IMR-90 (cell line): ENCODE measurements around the gene OPA3. TPM values are rescaled to one million over a fixed set of nuclear protein-coding genes. Genes with fewer than 3 reads are reported as not detected.

Experiments
- ATAC-seq: fragments of 200-7000 bp; cut with Tn5 transposase; 2 replicates; pipeline ENCODE4 v1.9.1; 2020; ENCODE audit warnings: low read depth, mild to moderate bottlenecking, moderate library complexity
- BruUV-seq: library from RNA; stranded (reverse); fragments of 400-500 nt; replicated peaks from 2 replicates; lab custom pipeline; 2021; lab: Mats Ljungman, UMichigan
- CTCF ChIA-PET: fragments of 300-600 bp; formaldehyde crosslinking; extraction: SDS; loops from one replicate; lab custom pipeline; 2021; ENCODE audit warnings: antibody characterized with exemption; lab: Yijun Ruan, JAX
- POLR2A ChIA-PET: fragments of 300-600 bp; sonication (Branson Sonifier 250); formaldehyde crosslinking; loops from one replicate; lab custom pipeline; 2022; ENCODE audit warnings: antibody characterized with exemption; ENCODE audit not compliant: unreplicated experiment; lab: Charles Lee
- DNase-seq: peaks from one replicate; pipeline ENCODE4 v3.0.0; 2013
- H2AFZ ChIP-seq: replicated peaks from 2 replicates; pipeline ENCODE3; 2013; ENCODE audit warnings: low read length, mild to moderate bottlenecking; ENCODE audit not compliant: poor library complexity
- H2AK5ac ChIP-seq: 2 replicates; pipeline ENCODE4 v1.6.1; 2013; ENCODE audit warnings: low read depth, low read length, inconsistent platforms
- H2AK9ac ChIP-seq: replicated peaks from 2 replicates; pipeline ENCODE3; 2013; ENCODE audit warnings: mild to moderate bottlenecking, low read depth, low read length, moderate library complexity; ENCODE audit not compliant: poor library complexity
- H2BK120ac ChIP-seq: 2 replicates; pipeline ENCODE4 v1.6.1; 2013; ENCODE audit warnings: low read depth, low read length, inconsistent platforms
- H2BK15ac ChIP-seq: 3 replicates; pipeline ENCODE4 v1.6.1; 2013; ENCODE audit warnings: low read depth, low read length, inconsistent platforms
- H2BK20ac ChIP-seq: 2 replicates; pipeline ENCODE4 v1.6.1; 2013; ENCODE audit warnings: low read depth, mild to moderate bottlenecking, inconsistent platforms, low read length, moderate library complexity
- H2BK5ac ChIP-seq: 2 replicates; pipeline ENCODE4 v1.6.1; 2013; ENCODE audit warnings: mild to moderate bottlenecking, low read depth, low read length, inconsistent platforms; ENCODE audit not compliant: poor library complexity, severe bottlenecking
- H3K14ac ChIP-seq: replicated peaks from 2 replicates; pipeline ENCODE4 v1.6.1; 2013; ENCODE audit warnings: low read depth, low read length, inconsistent platforms
- H3K18ac ChIP-seq: 2 replicates; pipeline ENCODE4 v1.6.1; 2013; ENCODE audit warnings: low read depth, low read length, control low read depth
- H3K23ac ChIP-seq: 2 replicates; pipeline ENCODE4 v1.6.1; 2013; ENCODE audit warnings: low read depth, low read length, inconsistent platforms
- H3K27ac ChIP-seq: 2 replicates; pipeline ENCODE4 v1.5.1; 2013; ENCODE audit warnings: mild to moderate bottlenecking, control low read depth, low read length; ENCODE audit not compliant: insufficient read depth
- H3K27me3 ChIP-seq: 2 replicates; pipeline ENCODE4 v1.6.1; 2013; ENCODE audit warnings: low read length; ENCODE audit not compliant: control insufficient read depth, insufficient read depth
- H3K36me3 ChIP-seq: 2 replicates; pipeline ENCODE4 v1.6.1; 2013; ENCODE audit warnings: low read length, mixed read lengths; ENCODE audit not compliant: control insufficient read depth, insufficient read depth
- H3K4ac ChIP-seq: 2 replicates; pipeline ENCODE4 v1.6.1; 2013; ENCODE audit warnings: low read depth, low read length, inconsistent platforms
- H3K4me1 ChIP-seq: 2 replicates; pipeline ENCODE4 v1.6.1; 2013; ENCODE audit warnings: low read length, mixed read lengths; ENCODE audit not compliant: control insufficient read depth, insufficient read depth
- H3K4me2 ChIP-seq: 2 replicates; pipeline ENCODE4 v1.6.1; 2013; ENCODE audit warnings: low read depth, mild to moderate bottlenecking, control low read depth, low read length, moderate library complexity
- H3K4me3 ChIP-seq: 2 replicates; pipeline ENCODE4 v1.5.1; 2013; ENCODE audit warnings: low read depth, mild to moderate bottlenecking, control low read depth, low read length, moderate library complexity; ENCODE audit not compliant: insufficient read depth
- H3K56ac ChIP-seq: 2 replicates; pipeline ENCODE4 v1.6.1; 2013; ENCODE audit warnings: low read length, inconsistent platforms; ENCODE audit not compliant: insufficient read depth; ENCODE audit errors: extremely low read depth
- H3K79me1 ChIP-seq, 2 experiments: 2 replicates each; pipeline ENCODE4 v1.6.1; 2013; ENCODE audit warnings: low read length in 2 of 2, inconsistent platforms in 1 of 2, low read depth in 1 of 2
- H3K9ac ChIP-seq: 2 replicates; pipeline ENCODE4 v1.6.1; 2013; ENCODE audit warnings: low read depth, low read length, control low read depth
- H3K9me1 ChIP-seq: 2 replicates; pipeline ENCODE4 v1.6.1; 2013; ENCODE audit warnings: low read length, inconsistent platforms; ENCODE audit not compliant: insufficient read depth
- H3K9me3 ChIP-seq: 2 replicates; pipeline ENCODE4 v1.6.1; 2013; ENCODE audit warnings: low read length; ENCODE audit not compliant: control insufficient read depth, insufficient read depth
- H4K20me1 ChIP-seq: 2 replicates; pipeline ENCODE4 v1.6.1; 2013; ENCODE audit warnings: low read length, inconsistent platforms; ENCODE audit not compliant: insufficient read depth
- H4K5ac ChIP-seq: 2 replicates; pipeline ENCODE4 v1.6.1; 2013; ENCODE audit warnings: mild to moderate bottlenecking, low read depth, low read length, control low read depth
- H4K8ac ChIP-seq, 2 experiments: 2 replicates each; pipeline ENCODE4 v1.6.1; 2013; ENCODE audit warnings: low read depth in 2 of 2, low read length in 2 of 2, control low read depth in 1 of 2, inconsistent platforms in 1 of 2
- H4K91ac ChIP-seq: 2 replicates; pipeline ENCODE4 v1.6.1; 2013; ENCODE audit warnings: low read depth, low read length, inconsistent platforms; ENCODE audit not compliant: insufficient read depth
- BHLHE40 ChIP-seq: fragments of 150-350 bp; IDR thresholded peaks from 2 replicates; pipeline ENCODE4 v1.6.1; 2016; ENCODE audit warnings: mild to moderate bottlenecking, low read depth, low read length
- CEBPB ChIP-seq: IDR thresholded peaks from 2 replicates; pipeline ENCODE4 v1.6.1; 2012; ENCODE audit warnings: low read depth, low read length, improper control_type of control experiment
- CHD1 ChIP-seq: IDR thresholded peaks from 2 replicates; pipeline ENCODE4 v1.6.1; 2012; ENCODE audit warnings: low read depth, low read length, improper control_type of control experiment
- FOS ChIP-seq: fragments of 150-350 bp; IDR thresholded peaks from 2 replicates; pipeline ENCODE4 v1.6.1; 2016; ENCODE audit warnings: low read depth, low read length
- MAFK ChIP-seq: IDR thresholded peaks from 2 replicates; pipeline ENCODE4 v1.6.1; 2012; ENCODE audit warnings: low read depth, low read length, improper control_type of control experiment
- MAZ ChIP-seq: IDR thresholded peaks from 2 replicates; pipeline ENCODE4 v1.6.1; 2012; ENCODE audit warnings: low read depth, mild to moderate bottlenecking, low read length, improper control_type of control experiment, moderate library complexity, borderline replicate concordance
- MXI1 ChIP-seq: IDR thresholded peaks from 2 replicates; pipeline ENCODE4 v1.6.1; 2012; ENCODE audit warnings: low read depth, mild to moderate bottlenecking, low read length, moderate library complexity, borderline replicate concordance
- NFE2L2 ChIP-seq: fragments of 150-350 bp; IDR thresholded peaks from 2 replicates; pipeline ENCODE4 v1.6.1; 2016; ENCODE audit warnings: low read depth, mild to moderate bottlenecking, low read length
- POLR2A ChIP-seq: IDR thresholded peaks from 2 replicates; pipeline ENCODE4 v1.6.1; 2012; ENCODE audit warnings: mild to moderate bottlenecking, low read depth, low read length
- RAD21 ChIP-seq: IDR thresholded peaks from 2 replicates; pipeline ENCODE4 v1.6.1; 2012; ENCODE audit warnings: low read length, improper control_type of control experiment
- RCOR1 ChIP-seq: IDR thresholded peaks from 2 replicates; pipeline ENCODE4 v1.6.1; 2012; ENCODE audit warnings: mild to moderate bottlenecking, low read length, improper control_type of control experiment; ENCODE audit not compliant: insufficient replicate concordance
- RFX5 ChIP-seq: IDR thresholded peaks from 2 replicates; pipeline ENCODE4 v1.8.0; 2012; ENCODE audit warnings: low read depth, mild to moderate bottlenecking, low read length, moderate library complexity
- SMC3 ChIP-seq: fragments of 150-350 bp; IDR thresholded peaks from 2 replicates; pipeline ENCODE4 v1.6.1; 2016; ENCODE audit warnings: low read depth, mild to moderate bottlenecking, antibody characterized with exemption, low read length, moderate library complexity
- WGBS, 2 experiments: methylation state at CpG; one replicate each; pipeline versions ENCODE4 v1.1.5 to v1.1.7; 2013; ENCODE audit warnings: missing lambda C conversion rate in 2 of 2; ENCODE audit not compliant: insufficient read length in 1 of 2; ENCODE audit errors: extremely low coverage in 2 of 2; 5-methylcytosine and 5-hydroxymethylcytosine counted together
- dilution Hi-C: fragments of 300-500 bp; cut with HindIII; formaldehyde crosslinking; loops from one replicate; pipeline ENCODE4 v1.14.3; 2018; ENCODE audit warnings: low sequenced_read_pairs; ENCODE audit not compliant: unreplicated experiment
- in situ Hi-C: fragments of 300-500 bp; cut with MboI; formaldehyde crosslinking; loops from 3 replicates; pipeline ENCODE4 v1.14.3; 2019; ENCODE audit warnings: low sequenced_read_pairs, inconsistent platforms, mixed read lengths
- intact Hi-C: fragments of 100-400 bp; cut with micrococcal nuclease; formaldehyde crosslinking; loops from 2 replicates; pipeline ENCODE4 v1.10.0; 2022
- polyA plus RNA-seq, 3 experiments: library from polyadenylated mRNA; depleted of rRNA; stranded (reverse); fragments of >200 nt; gene quantifications; 2 replicates each; pipeline ENCODE4 v1.2.3, GENCODE V29; 2012; ENCODE audit warnings: low replicate concordance in 1 of 3
- total RNA-seq: library from RNA; depleted of rRNA; stranded (reverse); fragments of >200 nt; gene quantifications from 2 replicates; pipeline ENCODE4 v1.2.3, GENCODE V29; 2012
- TF ChIP-seq, protein P1 (sequence below): fragments of 150-350 bp; IDR thresholded peaks from 2 replicates; pipeline ENCODE4 v1.6.1; 2016; ENCODE audit warnings: low read depth, mild to moderate bottlenecking, low read length, moderate library complexity, borderline replicate concordance
- TF ChIP-seq, protein P2 (sequence below): fragments of 150-350 bp; IDR thresholded peaks from 2 replicates; pipeline ENCODE4 v1.6.1; 2017; ENCODE audit warnings: mild to moderate bottlenecking, antibody characterized with exemption, low read length, low read depth
- TF ChIP-seq, protein P3 (sequence below): conservative IDR thresholded peaks from 2 replicates; pipeline ENCODE4 v1.5.1; 2012; ENCODE audit warnings: mild to moderate bottlenecking, low read depth, low read length, improper control_type of control experiment

Gene OPA3
- total and polyA plus RNA-seq, 2 of the 4 experiments (the other 2 are of a cell fraction): 5.2 to 9.6 TPM

DNA sequence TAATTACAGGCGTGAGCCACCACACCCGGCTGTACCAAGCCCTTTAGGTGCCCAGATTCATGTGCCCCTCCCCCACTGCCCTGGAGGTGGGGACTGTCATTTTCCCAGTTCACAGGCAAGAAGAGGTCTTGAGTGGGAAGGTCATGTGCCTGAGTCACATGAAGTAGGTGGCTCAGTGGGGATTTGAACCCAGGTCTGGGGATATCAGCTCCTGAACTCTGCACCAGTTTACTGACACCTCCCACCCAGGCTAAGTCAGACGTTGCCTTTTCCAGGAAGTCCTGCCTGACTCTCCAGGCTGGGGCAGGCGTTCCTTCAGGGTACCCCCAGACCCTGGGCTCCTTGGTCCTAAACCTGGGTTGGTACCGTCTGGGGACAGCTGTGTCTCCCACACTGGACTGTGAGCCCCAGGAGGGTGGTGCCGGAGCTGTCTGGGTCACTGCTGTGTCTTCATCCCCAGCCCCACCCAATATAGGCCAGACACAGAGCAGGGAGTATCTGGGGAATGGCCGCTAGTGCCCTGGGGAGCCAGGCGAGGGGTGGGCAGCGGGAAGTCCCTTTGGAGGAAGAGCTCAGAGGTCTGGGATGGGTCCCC is 68.7 kb downstream of the OPA3 start:
- H4K91ac ChIP-seq: no peak overlapping the region
- H3K79me1 ChIP-seq: peaks cover 11 to 73% of the 10 kb centered on the region in 2 experiments
- no peak overlapping the region for H2AK5ac ChIP-seq
- in situ Hi-C loops: no loop called here
- no peak overlapping the region for H4K8ac ChIP-seq
- TF ChIP-seq MAZ (no peak), CEBPB (no peak), FOS (no peak), SMC3 (no peak), RAD21 (no peak), RFX5 (no peak), MAFK (no peak), POLR2A (no peak), CHD1 (no peak), RCOR1 (no peak), BHLHE40 (no peak), NFE2L2 (no peak), MXI1 (no peak)
- TF ChIP-seq, protein P1, sequence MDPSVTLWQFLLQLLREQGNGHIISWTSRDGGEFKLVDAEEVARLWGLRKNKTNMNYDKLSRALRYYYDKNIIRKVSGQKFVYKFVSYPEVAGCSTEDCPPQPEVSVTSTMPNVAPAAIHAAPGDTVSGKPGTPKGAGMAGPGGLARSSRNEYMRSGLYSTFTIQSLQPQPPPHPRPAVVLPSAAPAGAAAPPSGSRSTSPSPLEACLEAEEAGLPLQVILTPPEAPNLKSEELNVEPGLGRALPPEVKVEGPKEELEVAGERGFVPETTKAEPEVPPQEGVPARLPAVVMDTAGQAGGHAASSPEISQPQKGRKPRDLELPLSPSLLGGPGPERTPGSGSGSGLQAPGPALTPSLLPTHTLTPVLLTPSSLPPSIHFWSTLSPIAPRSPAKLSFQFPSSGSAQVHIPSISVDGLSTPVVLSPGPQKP: no peak
- TF ChIP-seq, protein P2, sequence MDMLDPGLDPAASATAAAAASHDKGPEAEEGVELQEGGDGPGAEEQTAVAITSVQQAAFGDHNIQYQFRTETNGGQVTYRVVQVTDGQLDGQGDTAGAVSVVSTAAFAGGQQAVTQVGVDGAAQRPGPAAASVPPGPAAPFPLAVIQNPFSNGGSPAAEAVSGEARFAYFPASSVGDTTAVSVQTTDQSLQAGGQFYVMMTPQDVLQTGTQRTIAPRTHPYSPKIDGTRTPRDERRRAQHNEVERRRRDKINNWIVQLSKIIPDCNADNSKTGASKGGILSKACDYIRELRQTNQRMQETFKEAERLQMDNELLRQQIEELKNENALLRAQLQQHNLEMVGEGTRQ: no peak
- TF ChIP-seq, protein P3, sequence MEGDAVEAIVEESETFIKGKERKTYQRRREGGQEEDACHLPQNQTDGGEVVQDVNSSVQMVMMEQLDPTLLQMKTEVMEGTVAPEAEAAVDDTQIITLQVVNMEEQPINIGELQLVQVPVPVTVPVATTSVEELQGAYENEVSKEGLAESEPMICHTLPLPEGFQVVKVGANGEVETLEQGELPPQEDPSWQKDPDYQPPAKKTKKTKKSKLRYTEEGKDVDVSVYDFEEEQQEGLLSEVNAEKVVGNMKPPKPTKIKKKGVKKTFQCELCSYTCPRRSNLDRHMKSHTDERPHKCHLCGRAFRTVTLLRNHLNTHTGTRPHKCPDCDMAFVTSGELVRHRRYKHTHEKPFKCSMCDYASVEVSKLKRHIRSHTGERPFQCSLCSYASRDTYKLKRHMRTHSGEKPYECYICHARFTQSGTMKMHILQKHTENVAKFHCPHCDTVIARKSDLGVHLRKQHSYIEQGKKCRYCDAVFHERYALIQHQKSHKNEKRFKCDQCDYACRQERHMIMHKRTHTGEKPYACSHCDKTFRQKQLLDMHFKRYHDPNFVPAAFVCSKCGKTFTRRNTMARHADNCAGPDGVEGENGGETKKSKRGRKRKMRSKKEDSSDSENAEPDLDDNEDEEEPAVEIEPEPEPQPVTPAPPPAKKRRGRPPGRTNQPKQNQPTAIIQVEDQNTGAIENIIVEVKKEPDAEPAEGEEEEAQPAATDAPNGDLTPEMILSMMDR: no peak
- no peak overlapping the region for H2BK5ac ChIP-seq
- ChIA-PET CTCF (no interaction called here), POLR2A (no interaction called here)
- no peak overlapping the region for H3K18ac ChIP-seq
- no peak overlapping the region for H3K4me2 ChIP-seq
- no peak overlapping the region for H2AFZ ChIP-seq
- H3K9ac ChIP-seq: no peak overlapping the region
- H3K9me1 ChIP-seq: peaks cover 6% of the 10 kb centered on the region; the same call in 1 of the 2 replicates
- no peak for ATAC-seq
- BruUV-seq: no TSS peak
- no peak overlapping the region for H2BK20ac ChIP-seq
- H3K56ac ChIP-seq: no peak overlapping the region
- no peak overlapping the region for H3K27ac ChIP-seq
- H4K5ac ChIP-seq: no peak overlapping the region
- no peak overlapping the region for H3K23ac ChIP-seq
- DNase-seq: no peak
- intact Hi-C loops: no loop called here
- no peaks in the 10 kb centered on the region for H3K27me3 ChIP-seq
- dilution Hi-C loops: no loop called here
- H2BK120ac ChIP-seq: no peak overlapping the region
- no peak overlapping the region for H2BK15ac ChIP-seq
- no peak overlapping the region for H3K4me3 ChIP-seq
- H3K4me1 ChIP-seq: 0 out of 2 replicates have a peak, but pooled peaks cover 5% of the 10 kb centered on the region
- H3K36me3 ChIP-seq: peaks cover 39% of the 10 kb centered on the region
- WGBS, 2 experiments: 66% methylated on average over 2 of the region's 9 CpGs; no CpG with 5 or more reads in 1 of the 2 experiments
- no peaks in the 10 kb centered on the region for H3K9me3 ChIP-seq
- no peak overlapping the region for H3K4ac ChIP-seq
- no peak overlapping the region for H3K14ac ChIP-seq
- no peak overlapping the region for H2AK9ac ChIP-seq
- H4K20me1 ChIP-seq: peaks cover 90% of the 10 kb centered on the region
